Mucosa of gallbladder (tissue), 1 donor: ENCODE data around the gene PROM2. TPM values are rescaled to one million over a fixed set of nuclear protein-coding genes. Genes with fewer than 3 reads are reported as not detected.

ENCODE experiments used
- total RNA-seq: library from RNA; stranded (reverse); gene quantifications from one replicate; pipeline ENCODE4 v1.2.1, GENCODE V29; 2021
- donor health status: DM: no; HTN: no; CAD: no.

The PROM2 gene
- total RNA-seq, 1 donor from 2014 or later = 202 TPM

Other genes starting within 250 kb of the PROM2 start
- 2.9 TPM for gene MAL, start 248.7 kb upstream of the PROM2 start, total RNA-seq
- 54.0 TPM for gene MRPS5, start 152.6 kb upstream of the PROM2 start, total RNA-seq
- gene ZNF514, start 114.6 kb upstream of the PROM2 start, total RNA-seq = 25.4 TPM
- 4.9 TPM for gene ZNF2, start 108.6 kb upstream of the PROM2 start, total RNA-seq
- 7.8 TPM for gene ZNF892, start 66.9 kb upstream of the PROM2 start, total RNA-seq
- 24.3 TPM for gene KCNIP3, start 22.9 kb downstream of the PROM2 start, total RNA-seq
- 47.4 TPM for gene FAHD2A, start 128.3 kb downstream of the PROM2 start, total RNA-seq
- not detected for gene TRIM43B, start 210.3 kb downstream of the PROM2 start, total RNA-seq